HCT116 (cell line): ENCODE results near the gene LAMP5. TPM values are rescaled to one million over a fixed set of nuclear protein-coding genes. Genes with fewer than 3 reads are reported as not detected.

Source experiments
- ATAC-seq: fragments of 200-7000 bp; cut with Tn5 transposase; 2 replicates; pipeline ENCODE4 v1.9.1; 2020; ENCODE audit warnings: mild to moderate bottlenecking, moderate library complexity
- BruUV-seq: library from RNA; stranded (reverse); fragments of 400-500 nt; replicated peaks from 2 replicates; lab custom pipeline; 2021; lab: Mats Ljungman, UMichigan
- CTCF ChIA-PET: fragments of 300-600 bp; sonication (Branson Sonifier 250); formaldehyde crosslinking; loops from one replicate; lab custom pipeline; 2021; ENCODE audit warnings: antibody characterized with exemption; lab: Charles Lee
- POLR2A ChIA-PET: fragments of 300-600, 350-600 bp; sonication (Branson Sonifier 250); formaldehyde crosslinking; loops from one replicate; lab custom pipeline; 2021; ENCODE audit warnings: antibody characterized with exemption; lab: Charles Lee
- RAD21 ChIA-PET, 2 experiments: fragments of 300-600 bp; sonication (Branson Sonifier 250); formaldehyde crosslinking; loops; one replicate each; lab custom pipeline; 2023; ENCODE audit warnings: low total read pairs in 2 of 2; ENCODE audit not compliant: uncharacterized antibody in 2 of 2, unreplicated experiment in 2 of 2, low non-redundant PET in 1 of 2; lab: Charles Lee
- DNase-seq: peaks from one replicate; pipeline ENCODE4 v3.0.0-alpha.2; 2010; ENCODE audit warnings: low read depth, low spot score
- H2AFZ ChIP-seq: fragments of 200-600 bp; shearing (Covaris generic), sonication (generic); 2 replicates; pipeline ENCODE4 v1.6.1; 2017; ENCODE audit warnings: low read depth, mixed run types, mixed read lengths, antibody characterized with exemption, low read length; ENCODE audit not compliant: poor library complexity, severe bottlenecking
- H3K27ac ChIP-seq: 2 replicates; pipeline ENCODE4 v1.5.1; 2012; ENCODE audit warnings: low read depth, low read length
- H3K27me3 ChIP-seq: fragments of 200-600 bp; sonication (generic); 2 replicates; pipeline ENCODE4 v1.6.1; 2016; ENCODE audit warnings: mixed run types, low read length, mixed read lengths; ENCODE audit not compliant: insufficient read depth
- H3K36me3 ChIP-seq, 2 experiments: fragments of 200-500 bp in 1 of 2; fragments of 200-600 bp in 1 of 2; sonication (Bioruptor generic) in 1 of 2; sonication (generic) in 1 of 2; 2 replicates each; pipeline versions ENCODE4 v1.5.1 to v1.6.1; 2014 to 2016; ENCODE audit warnings: low read length in 2 of 2, inconsistent platforms in 1 of 2, mixed read lengths in 1 of 2, mixed run types in 1 of 2; ENCODE audit not compliant: insufficient read depth in 2 of 2, control insufficient read depth in 1 of 2
- H3K4me1 ChIP-seq, 2 experiments: fragments of 200-600 bp in 1 of 2; sonication (generic) in 1 of 2; 2 replicates each; pipeline versions ENCODE4 v1.5.1 to v1.6.1; 2012 to 2017; ENCODE audit warnings: low read length in 2 of 2, inconsistent platforms in 1 of 2, mild to moderate bottlenecking in 1 of 2, mixed read lengths in 1 of 2, mixed run types in 1 of 2, moderate library complexity in 1 of 2; ENCODE audit not compliant: insufficient read depth in 2 of 2, control insufficient read depth in 1 of 2
- H3K4me2 ChIP-seq: fragments of 200-600 bp; sonication (generic); 2 replicates; pipeline ENCODE4 v1.6.1; 2017; ENCODE audit warnings: mixed run types, low read length, mixed read lengths
- H3K4me3 ChIP-seq, 2 experiments: fragments of 200-600 bp in 1 of 2; sonication (generic) in 1 of 2; replicated peaks in 1 of 2; 2 replicates each; pipeline ENCODE4 v1.5.1; 2011 to 2016; ENCODE audit warnings: low read length in 2 of 2, control low read depth in 1 of 2, low read depth in 1 of 2, mild to moderate bottlenecking in 1 of 2, mixed read lengths in 1 of 2, mixed run types in 1 of 2
- H3K79me2 ChIP-seq: fragments of 200-600 bp; sonication (generic); 2 replicates; pipeline ENCODE4 v1.6.1; 2017; ENCODE audit warnings: mild to moderate bottlenecking, mixed run types, low read length, moderate library complexity, mixed read lengths; ENCODE audit not compliant: insufficient read depth
- H3K9ac ChIP-seq: fragments of 200-600 bp; sonication (generic); 2 replicates; pipeline ENCODE4 v1.6.1; 2016; ENCODE audit warnings: low read length, mixed read lengths
- H3K9me2 ChIP-seq: fragments of 200-600 bp; sonication (generic), shearing (Covaris generic); 2 replicates; pipeline ENCODE4 v1.6.1; 2017; ENCODE audit warnings: mixed run types, mild to moderate bottlenecking, moderate library complexity; ENCODE audit not compliant: insufficient read depth
- H3K9me3 ChIP-seq, 2 experiments: fragments of 200-500 bp in 1 of 2; fragments of 200-600 bp in 1 of 2; sonication (Bioruptor generic) in 1 of 2; sonication (generic) in 1 of 2; 2 replicates each; pipeline ENCODE4 v1.6.1; 2014 to 2017; ENCODE audit warnings: low read length in 2 of 2, mixed read lengths in 2 of 2, inconsistent platforms in 1 of 2, low read depth in 1 of 2, mild to moderate bottlenecking in 1 of 2, mixed run types in 1 of 2, moderate library complexity in 1 of 2; ENCODE audit not compliant: control insufficient read depth in 1 of 2, insufficient read depth in 1 of 2
- H4K20me1 ChIP-seq: fragments of 200-600 bp; sonication (generic), shearing (Covaris generic); 2 replicates; pipeline ENCODE4 v1.6.1; 2017; ENCODE audit warnings: mixed run types, mild to moderate bottlenecking, moderate library complexity; ENCODE audit not compliant: insufficient read depth
- ATF3 ChIP-seq: IDR thresholded peaks from 2 replicates; pipeline ENCODE4 v1.6.1; 2012
- CBX3 ChIP-seq: IDR thresholded peaks from 2 replicates; pipeline ENCODE4 v1.6.1; 2012; ENCODE audit warnings: low read depth
- ELF1 ChIP-seq: IDR thresholded peaks from 2 replicates; pipeline ENCODE4 v1.6.1; 2012; ENCODE audit warnings: low read depth, borderline replicate concordance
- EZH2phosphoT487 ChIP-seq: fragments of 200-600 bp; IDR thresholded peaks from 2 replicates; pipeline ENCODE4 v1.6.1; 2018; ENCODE audit warnings: antibody characterized with exemption, borderline replicate concordance
- FOSL1 ChIP-seq: IDR thresholded peaks from 2 replicates; pipeline ENCODE4 v1.6.1; 2012; ENCODE audit warnings: low read depth
- MAX ChIP-seq: IDR thresholded peaks from 2 replicates; pipeline ENCODE4 v1.6.1; 2012
- POLR2A ChIP-seq: IDR thresholded peaks from 2 replicates; pipeline ENCODE4 v1.7.0; 2011; ENCODE audit warnings: borderline replicate concordance; ENCODE audit not compliant: insufficient read depth, insufficient read length; ENCODE audit errors: extremely low read depth
- POLR2AphosphoS5 ChIP-seq: IDR thresholded peaks from 2 replicates; pipeline ENCODE4 v1.6.1; 2011; ENCODE audit warnings: mild to moderate bottlenecking, low read depth, low read length, moderate library complexity
- REST ChIP-seq: IDR thresholded peaks from 2 replicates; pipeline ENCODE4 v1.6.1; 2012; ENCODE audit warnings: low read depth
- SP1 ChIP-seq: IDR thresholded peaks from 2 replicates; pipeline ENCODE4 v1.6.1; 2012; ENCODE audit warnings: low read depth
- SRF ChIP-seq: IDR thresholded peaks from 2 replicates; pipeline ENCODE4 v1.6.1; 2012; ENCODE audit warnings: low read depth
- TCF7L2 ChIP-seq: IDR thresholded peaks from 2 replicates; pipeline ENCODE4 v1.7.0; 2011; ENCODE audit warnings: borderline replicate concordance, inconsistent platforms; ENCODE audit not compliant: insufficient read depth, insufficient read length; ENCODE audit errors: extremely low read depth
- YY1 ChIP-seq: IDR thresholded peaks from 2 replicates; pipeline ENCODE4 v1.6.1; 2011; ENCODE audit warnings: low read length, low read depth, moderate library complexity, mild to moderate bottlenecking; ENCODE audit not compliant: insufficient replicate concordance; ENCODE audit errors: extremely low read depth
- ZBTB33 ChIP-seq: IDR thresholded peaks from 2 replicates; pipeline ENCODE4 v1.6.1; 2011; ENCODE audit warnings: mild to moderate bottlenecking, low read length, moderate library complexity; ENCODE audit not compliant: insufficient replicate concordance; ENCODE audit errors: extremely low read depth
- ZFX ChIP-seq: fragments of 450-650 bp; IDR thresholded peaks from 2 replicates; pipeline ENCODE4 v1.6.1; 2017
- intact Hi-C: fragments of 100-400 bp; cut with micrococcal nuclease; formaldehyde crosslinking; loops from 2 replicates; pipeline ENCODE4 v1.10.0; 2022
- total RNA-seq: library from RNA; stranded (reverse); gene quantifications from one replicate; pipeline ENCODE4 v1.2.1, GENCODE V29; 2021; ENCODE audit not compliant: unreplicated experiment

Gene LAMP5
- total RNA-seq, 1 experiment from 2014 or later = not detected

GRCh38 chr20:9510911-9511310, 3.5 kb upstream of the LAMP5 start (continued):
- no peak for TF ChIP-seq REST

GRCh38 chr20:9514072-9514460, 324 bp upstream of the LAMP5 start:
- no peak for ATAC-seq

More at GRCh38 chr20:9514072-9514460, 324 bp upstream of the LAMP5 start:
- Histone ChIP-seq H3K9me2 (no peaks in the 10 kb centered on the region), H3K79me2 (no peaks in the 10 kb centered on the region), H3K4me1 (0 out of 4 replicates have a peak, but pooled peaks cover 2 to 8% of the 10 kb centered on the region in 2 experiments), H3K9ac (no peak overlapping the region), H3K27me3 (peaks cover 34% of the 10 kb centered on the region), H3K4me3 (no peak overlapping the region), H4K20me1 (no peaks in the 10 kb centered on the region; the same call in 1 of the 2 replicates), H3K9me3 (no peaks in the 10 kb centered on the region), H3K27ac (no peak overlapping the region), H3K36me3 (no peaks in the 10 kb centered on the region), H3K4me2 (no peak overlapping the region), H2AFZ (no peak overlapping the region)
- no peak for DNase-seq
- POLR2A ChIA-PET = no interaction called here
- BruUV-seq = no TSS peak
- CTCF ChIA-PET = no interaction called here
- no peak for TF ChIP-seq ZBTB33
- TF ChIP-seq POLR2A = no peak
- no peak for TF ChIP-seq ELF1
- no peak for TF ChIP-seq FOSL1
- TF ChIP-seq MAX = no peak
- no peak for TF ChIP-seq EZH2phosphoT487
- no peak for TF ChIP-seq TCF7L2
- no peak for TF ChIP-seq ATF3
- TF ChIP-seq SP1 = no peak
- no peak for TF ChIP-seq POLR2AphosphoS5
- TF ChIP-seq YY1 = no peak
- TF ChIP-seq CBX3 = no peak
- TF ChIP-seq ZFX = no peak
- TF ChIP-seq SRF = no peak
- RAD21 ChIA-PET = no interaction called here
- intact Hi-C loops = no loop called here
